Uterus (tissue), 2 donors: Measurements from ENCODE around the gene FUT6.

Experiments
- CTCF ChIP-seq, 4 experiments: fragments of 200-600 bp in 2 of 4; fragments of 450-650 bp in 2 of 4; sonication (generic) in 2 of 4; IDR thresholded peaks; one replicate each; pipeline ENCODE4 v1.5.1; 2016 to 2019; ENCODE audit warnings: antibody characterized with exemption in 4 of 4, mild to moderate bottlenecking in 2 of 4, moderate library complexity in 1 of 4
- POLR2A ChIP-seq, 2 donors: fragments of 450-650 bp; IDR thresholded peaks; one replicate each; pipeline ENCODE4 v1.6.1; 2016; ENCODE audit warnings: antibody characterized with exemption in 2 of 2, mild to moderate bottlenecking in 1 of 2, moderate library complexity in 1 of 2

GRCh38 chr19:5851302-5851701 is 11.8 kb upstream of the FUT6 start, which contains the start of gene FUT3:
- TF ChIP-seq CTCF (IDR thresholded peaks at IDR 0.05) = no peak
- no peak for TF ChIP-seq POLR2A (IDR thresholded peaks at IDR 0.05)
